GM18508 (cell line): ENCODE results near the gene GET3.
"Not testable (repeated sequence)": the region's sequence is repeated elsewhere in the genome, so short reads cannot be mapped to it uniquely, and the experiment has no call there.

Source experiments
- ATAC-seq: cut with Tn5 transposase; IDR thresholded peaks from one replicate; pipeline ENCODE4 v1.9.1; 2021; ENCODE audit warnings: moderate number of reproducible peaks; ENCODE audit not compliant: insufficient read depth, unreplicated experiment

GET3 gene

DNA sequence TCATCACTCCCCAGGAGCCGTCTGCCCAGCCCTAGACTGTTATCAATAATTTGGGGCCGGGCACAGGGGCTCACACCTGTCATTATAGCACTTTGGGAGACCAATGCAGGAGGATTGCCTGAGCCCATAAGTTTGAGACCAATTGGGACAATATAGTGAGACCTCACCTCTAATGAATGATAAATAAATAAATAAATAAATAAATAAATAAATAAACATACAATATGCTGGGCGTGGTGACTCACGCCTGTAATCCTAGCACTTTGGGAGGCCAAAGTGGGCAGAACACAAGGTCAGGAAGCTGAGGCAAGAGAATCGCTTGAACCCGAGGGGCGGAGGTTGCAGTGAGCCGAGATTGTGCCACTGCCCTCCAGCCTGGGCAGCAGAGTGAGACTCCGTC is 24.0 kb upstream of the GET3 start:
- ATAC-seq = not testable (repeated sequence)

DNA sequence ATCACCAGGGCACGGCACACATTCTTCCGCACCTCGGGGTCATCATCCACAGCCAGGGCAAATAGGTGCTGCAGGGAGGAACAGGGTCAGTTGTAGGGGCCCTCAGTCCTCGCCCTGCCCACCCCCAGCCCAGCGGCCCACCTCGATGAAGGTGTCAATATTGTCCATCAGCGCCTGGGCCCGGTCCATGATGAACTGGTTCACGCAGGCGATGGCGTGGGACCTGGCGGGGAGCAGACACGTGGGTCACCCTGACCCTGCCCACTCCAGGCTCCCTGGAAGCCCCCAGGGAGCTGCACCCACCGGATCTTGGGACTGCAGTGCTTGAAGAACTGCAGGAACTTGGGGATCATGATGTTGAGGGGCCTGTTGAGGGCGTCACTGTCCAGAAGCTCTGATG is 22.2 kb upstream of the GET3 start:
- ATAC-seq = no peak

DNA sequence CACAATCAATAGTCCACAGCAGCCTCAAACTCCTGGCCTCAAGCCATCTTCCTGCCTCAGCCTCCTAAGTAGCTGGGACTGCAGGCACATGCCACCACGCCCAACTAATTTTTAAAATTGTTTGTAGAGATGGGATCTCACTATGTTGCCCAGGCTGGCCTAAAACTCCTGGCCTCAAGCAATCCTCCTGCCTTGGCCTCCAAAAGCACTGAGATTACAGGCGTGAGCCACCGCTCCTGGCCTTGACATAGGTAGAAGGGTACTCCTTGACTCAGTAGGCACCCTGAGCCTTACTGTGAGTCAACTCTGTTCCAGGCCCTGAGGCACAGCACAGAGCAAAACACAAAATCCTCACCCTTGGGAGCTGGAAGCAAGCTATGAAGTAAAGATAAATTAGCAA is 21.4 kb upstream of the GET3 start:
- ATAC-seq = no peak

DNA sequence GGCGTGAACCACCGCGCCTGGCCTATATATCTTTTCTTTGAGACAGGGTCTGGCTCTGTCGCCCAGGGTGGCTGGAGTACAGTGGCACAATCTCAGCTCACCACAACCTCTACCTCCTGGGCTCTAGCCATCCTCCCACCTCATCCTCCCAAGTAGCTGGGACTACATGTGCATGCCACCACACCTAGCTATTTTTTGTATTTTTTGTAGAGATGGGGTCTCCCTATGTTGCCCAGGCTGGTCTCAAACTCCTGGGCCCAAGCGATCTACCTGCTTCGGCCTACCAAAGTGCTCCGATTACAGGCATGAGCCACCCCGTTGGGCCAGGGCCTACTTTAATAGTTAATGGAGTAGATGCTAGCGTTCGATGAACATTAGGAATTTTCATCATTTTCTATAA is 17.0 kb upstream of the GET3 start:
- no peak for ATAC-seq

DNA sequence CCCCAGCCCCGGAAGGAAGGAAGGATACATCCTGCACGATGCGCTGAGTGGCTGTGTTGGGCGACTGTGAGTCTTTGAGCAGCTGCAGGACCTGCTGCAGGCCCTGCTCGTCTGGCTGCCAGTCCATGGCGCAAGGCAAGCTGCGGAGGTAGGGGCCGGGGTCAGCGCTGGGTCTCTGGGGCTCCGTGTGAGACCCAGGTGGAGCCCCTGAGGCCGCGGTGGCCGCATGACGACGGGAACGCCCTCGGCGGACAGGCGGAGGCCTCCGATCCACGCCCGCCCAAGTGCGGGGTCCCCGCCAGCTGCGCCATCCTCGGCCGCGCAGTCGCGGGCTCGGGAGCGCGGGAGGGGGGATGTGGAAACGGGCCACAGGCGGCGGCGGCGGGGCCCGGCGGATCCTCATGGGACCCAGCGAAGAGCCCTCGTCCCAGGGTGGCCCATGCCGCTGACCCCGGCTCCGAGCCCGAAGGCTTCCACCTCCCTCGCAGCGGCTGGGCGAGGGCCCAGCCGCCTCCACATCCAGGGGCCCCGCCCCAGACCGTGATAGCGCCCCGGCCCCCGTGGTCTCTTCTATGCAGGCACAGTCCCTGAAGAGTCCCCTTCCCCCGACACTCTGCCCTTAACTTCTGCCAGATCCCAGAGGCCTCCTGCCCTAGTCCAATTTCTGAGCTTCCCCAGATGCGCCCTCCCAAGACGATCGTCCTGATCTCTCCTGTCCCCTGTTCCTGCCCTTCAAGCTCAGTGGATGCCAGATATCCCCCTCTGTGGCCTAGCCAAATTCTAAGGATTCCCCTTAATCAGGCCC is 16.2 kb upstream of the GET3 start:
- ATAC-seq = no peak

DNA sequence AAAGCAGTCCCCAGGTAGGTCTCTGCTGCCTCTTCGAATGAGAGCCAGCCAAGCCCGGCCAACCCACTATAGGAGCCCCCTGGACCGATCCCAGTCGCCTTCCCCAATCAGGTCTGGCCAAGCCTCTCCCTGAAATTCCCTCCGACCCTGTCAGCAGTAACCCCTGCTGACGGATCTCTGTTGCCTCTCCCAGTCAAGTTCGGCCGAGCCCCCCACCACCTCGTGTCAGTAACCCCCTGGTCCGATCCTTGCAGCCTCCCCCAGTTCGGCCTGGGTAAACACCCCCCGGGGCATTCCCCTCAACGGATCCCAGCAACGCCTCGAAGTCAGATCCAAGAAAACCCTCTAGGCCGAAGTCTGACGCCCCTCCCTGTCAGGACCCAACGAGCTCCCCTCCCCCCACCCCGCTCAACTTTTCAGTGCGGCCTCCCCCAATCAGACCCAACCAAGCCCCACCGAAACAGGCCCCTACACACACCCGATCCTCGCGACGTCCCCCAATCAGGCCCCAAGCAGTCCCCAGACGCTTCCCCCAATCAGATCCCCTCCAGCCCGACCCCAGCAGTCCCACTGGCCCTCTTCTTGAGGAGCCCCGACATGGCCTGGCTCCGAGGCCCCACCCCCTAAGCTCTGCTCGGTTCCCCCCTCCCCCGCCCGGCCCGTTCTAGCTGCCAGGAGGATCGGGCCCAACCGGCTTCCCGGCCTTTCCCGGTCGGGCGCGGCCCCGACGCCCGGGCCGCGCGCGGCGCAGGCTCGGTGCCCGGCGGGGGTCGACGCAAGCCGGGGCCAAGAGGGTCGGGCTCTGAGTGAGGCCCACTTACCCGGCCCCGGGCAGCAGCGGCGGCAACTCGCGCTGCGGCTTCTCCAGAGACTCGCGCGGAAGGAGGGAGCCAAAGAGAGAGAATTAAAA is 15.4 kb upstream of the GET3 start:
- no peak for ATAC-seq

DNA sequence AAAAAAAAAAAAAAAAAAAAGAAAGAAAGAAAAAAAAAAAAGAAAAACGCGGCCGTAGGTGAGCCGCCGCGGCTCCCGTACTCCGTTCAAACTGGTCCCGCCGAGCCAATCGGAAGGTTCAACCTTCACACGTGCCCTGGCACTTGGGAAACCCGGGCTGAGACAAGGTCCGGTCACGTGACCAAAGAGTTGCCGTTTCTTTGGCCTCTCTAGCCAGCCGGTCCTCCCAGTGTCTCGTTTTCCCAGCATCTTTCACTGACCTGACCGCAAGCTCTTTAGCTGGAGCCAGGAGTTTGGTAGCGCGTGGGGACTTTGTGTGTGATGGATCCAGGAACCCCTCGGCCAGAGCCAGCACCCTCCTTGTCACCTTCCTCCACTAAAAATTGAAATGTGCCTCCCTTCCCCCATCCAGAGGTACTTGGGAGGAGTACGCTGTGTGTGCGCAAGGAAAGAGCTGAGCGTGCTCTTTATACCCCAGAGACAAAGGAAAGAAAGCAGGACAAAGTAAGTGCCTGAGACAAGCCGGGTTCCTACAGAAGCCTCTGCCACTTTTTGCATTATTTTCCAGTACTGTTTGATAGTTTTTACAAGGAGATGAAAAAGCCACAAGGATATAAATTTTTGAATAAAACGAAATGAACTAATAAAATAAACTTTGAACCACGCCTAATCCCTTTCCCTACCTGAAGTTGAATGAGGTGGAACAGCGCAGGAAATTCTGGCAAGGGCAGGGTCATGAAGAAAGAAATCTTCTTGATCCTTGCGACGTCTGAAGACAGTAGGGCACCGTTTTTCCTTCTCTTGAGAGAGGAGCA is 14.5 kb upstream of the GET3 start:
- peak; percentile 72 for ATAC-seq

DNA sequence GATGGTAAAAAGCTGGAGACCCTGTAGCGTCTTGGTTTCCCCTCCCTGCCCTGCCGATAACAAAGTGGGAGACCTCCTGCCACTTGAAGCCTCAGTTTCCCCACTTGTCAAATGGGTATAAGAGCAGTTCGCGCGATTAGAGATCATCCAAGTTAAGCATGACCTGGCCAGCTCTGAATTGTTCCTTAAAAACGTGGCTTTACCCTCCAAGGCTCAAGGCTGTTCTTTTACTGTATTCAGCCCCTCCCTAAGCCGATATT is 14.0 kb upstream of the GET3 start:
- no peak for ATAC-seq

DNA sequence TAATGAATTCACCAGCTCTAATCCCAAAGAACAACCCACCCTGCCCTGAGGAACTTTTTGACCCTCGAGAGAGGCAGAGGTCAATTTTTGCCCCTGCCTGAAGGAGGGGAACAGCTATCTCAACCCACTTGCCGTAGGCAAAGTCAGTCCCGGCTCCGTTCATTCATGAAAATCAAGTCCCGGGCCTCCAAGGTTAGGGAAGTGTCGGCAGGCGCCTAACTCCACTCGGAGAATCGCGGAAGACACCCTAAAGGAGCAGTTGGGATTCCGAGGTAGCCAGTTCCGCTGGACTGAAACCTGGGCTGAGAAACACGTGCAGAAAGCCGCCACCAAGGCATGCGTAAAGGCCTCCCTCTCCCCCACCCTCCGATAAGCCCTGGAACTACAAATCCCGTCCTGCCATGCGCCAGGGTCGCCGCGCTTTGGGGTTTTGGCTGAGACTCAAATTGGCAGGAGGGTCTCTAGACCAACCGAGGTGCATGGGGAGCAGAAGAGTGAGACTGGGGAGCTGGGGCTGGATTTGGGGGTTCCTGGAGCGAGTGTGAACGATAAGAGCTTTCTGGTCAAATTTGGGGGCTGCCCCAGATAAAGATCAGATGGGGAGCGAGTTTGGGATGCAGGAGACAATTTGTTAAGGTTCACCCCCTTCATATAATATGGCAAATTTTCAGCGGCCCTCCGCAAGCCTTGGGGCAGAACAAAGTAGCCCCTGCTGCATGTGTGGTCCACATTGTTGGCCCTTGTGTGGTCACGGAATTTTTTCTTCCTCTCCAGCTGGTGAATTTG is 13.5 kb upstream of the GET3 start, which contains the start of gene TNPO2:
TSS of gene TNPO2 (minus strand) at position 292 of the 786 bp plus-strand sequence. CDS start 2,955 bp downstream, outside the sequence.
- no peak for ATAC-seq

DNA sequence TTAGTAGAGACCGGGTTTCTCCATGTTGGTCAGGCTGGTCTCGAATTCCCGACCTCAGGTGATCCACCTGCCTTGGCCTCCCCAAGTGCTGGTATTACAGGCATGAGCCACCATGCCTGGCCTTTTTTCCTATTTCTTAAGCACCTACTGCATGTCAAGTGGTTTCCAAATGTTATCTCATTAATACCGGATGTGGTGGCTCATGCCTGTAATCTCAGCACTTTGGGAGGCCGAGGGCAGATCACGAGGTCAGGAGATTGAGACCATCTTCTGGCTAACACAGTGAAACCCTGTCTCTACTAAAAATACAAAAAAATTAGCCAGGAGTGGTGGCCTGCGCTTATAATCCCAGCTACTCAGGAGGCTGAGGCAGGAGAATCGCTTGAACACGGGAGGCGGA is 11.7 kb upstream of the GET3 start:
- ATAC-seq = not testable (repeated sequence)

DNA sequence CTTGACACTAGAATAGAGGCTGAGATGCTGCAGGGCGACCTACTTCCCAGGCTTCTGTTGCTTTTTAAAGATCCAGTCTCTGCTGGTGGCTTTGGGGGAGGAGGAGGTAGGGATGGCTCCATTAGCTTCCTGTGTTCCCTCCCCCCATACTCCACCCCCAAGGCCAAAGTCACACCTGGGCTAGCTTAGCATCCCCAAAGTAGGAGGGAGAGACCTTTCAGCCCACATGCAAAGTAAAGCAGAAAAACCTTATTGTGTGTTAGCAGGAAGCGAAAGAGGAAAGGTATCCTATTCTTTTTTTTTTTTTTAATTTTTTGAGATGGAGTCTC is 10.3 kb upstream of the GET3 start:
- no peak for ATAC-seq

DNA sequence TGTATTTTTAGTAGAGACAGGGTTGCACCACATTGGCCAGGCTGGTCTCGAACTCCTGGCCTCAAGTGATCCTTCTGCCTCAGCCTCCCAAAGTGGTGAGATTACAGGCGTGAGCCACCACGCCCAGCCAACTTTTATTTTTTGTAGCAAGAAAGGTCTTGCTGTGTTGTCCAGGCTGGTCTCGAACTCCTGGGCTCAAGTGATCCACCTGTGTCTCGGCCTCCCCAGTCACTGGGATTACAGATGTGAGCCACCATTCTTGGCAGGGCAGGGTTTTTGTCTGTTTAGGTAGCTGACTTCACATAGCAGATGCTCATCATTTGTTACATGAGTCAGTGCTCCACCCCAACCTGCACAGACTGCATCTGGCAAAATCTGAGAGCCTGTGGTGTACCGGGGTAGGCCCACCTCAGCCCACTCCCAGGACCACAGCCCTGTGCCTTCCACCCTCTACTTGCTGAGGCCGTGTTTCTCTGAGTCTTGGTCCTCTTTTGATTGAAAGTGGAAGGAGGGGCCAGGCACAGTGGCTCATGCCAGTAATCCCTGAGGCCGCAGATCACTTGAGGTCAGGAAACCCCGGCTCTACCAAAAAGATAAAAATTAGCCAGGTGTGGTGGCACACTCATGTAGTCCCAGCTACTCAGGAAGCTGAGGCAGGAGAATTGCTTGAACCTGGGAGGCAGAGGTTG is 9.4 kb upstream of the GET3 start:
- no peak for ATAC-seq

DNA sequence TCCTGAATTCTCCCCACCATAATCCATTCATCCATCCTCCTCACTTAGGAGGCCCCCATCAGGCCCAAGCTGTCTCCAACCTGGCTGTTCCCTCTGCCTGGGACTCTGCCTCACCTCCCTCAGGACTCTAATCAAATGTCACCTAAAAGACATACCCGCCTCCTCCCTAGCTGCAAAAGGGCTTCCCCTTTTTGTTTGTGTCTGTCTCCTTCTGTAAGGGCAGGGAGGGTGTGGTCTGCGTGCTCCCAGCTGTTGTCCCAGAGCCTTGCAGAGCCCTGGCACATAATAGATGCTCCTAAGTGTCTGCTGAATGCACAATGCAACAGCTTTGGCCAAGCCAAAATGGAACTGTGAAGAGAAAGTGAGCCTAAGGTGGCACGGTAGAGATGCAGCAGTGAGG is 7.2 kb upstream of the GET3 start:
- no peak for ATAC-seq

DNA sequence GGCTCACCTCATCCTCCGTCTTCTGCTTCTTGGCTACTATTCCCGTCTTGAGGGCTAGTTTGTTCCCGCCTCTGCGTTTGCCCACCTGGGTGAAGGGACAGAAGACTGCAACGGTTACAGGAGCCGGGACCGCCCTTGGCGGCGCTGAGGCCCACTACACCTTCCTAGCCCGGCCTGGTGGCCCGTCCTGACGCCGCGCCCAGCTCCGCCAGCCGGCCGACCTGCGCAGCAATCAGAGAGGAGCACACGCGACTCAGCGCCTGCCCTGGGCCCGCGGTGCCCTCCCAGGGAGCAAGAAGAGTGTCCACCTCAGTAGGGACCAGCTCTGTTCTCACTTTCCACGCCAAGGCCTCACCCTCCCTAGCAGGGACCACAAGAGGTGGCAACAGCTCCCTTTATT is 6.0 kb upstream of the GET3 start:
- no peak for ATAC-seq

DNA sequence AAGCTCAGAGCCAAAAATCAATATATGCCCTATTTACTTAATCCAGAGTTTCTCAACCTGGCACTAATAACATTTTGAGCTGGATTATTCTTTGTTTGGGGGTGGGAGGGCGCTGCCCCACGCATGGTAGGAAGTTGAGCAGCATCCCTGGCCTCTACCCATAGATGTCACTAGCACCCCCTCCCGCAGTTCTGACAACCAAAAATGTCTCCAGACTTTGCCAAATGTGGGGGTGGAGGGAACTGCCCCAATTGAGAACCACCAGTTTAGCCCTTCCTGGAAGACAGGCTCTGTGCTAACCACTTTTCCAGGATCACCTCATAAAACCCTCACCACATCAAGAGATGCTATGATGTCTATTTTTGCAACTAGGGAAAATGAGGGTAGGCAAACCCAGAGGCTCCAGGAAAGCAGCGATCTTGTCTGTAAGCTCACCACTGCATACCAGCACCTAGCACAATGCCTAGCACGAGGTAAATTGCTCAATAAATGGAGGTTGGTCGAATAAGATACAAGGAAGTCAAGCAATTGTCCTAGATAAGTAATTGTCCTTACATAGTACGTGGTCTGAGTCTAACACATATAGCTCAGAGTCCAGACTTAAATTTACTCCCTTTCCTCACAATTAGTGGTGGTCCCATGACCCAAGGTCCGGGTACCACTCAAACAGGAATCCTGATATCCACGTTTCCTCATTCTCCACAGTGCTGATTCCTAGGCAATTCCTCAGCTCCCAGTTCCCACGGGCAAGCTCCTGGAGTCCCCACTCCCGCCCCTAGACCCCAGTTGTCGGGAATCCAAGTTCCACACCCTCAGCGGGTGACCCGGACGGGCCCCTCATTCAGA is 3.7 kb upstream of the GET3 start:
- ATAC-seq = no peak

DNA sequence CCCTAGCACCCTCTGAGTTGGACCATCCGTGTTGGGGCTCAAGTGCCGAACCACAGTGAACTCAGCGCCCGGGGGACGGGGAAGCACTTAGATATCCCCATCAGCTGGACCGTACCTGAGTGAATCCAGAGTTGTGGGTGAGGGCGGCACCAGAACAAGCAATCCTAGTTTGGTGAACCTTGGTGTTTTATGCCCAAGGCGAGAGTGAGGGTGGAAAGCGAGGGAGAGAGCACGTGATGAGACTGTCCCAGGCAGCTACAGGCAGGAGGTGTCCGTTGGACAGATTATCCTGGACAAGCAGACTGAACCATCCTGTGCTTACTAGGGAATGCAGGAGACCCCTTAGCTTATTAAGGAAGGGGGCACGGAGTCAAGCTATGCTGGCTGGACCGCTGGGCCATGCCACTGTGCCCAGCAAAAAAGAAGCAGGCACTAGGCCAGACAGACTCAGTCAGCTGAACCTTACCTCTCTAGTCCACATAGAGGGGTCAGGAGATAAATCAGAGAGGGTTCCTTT is 596 bp downstream of the GET3 start:
- no peak for ATAC-seq

DNA sequence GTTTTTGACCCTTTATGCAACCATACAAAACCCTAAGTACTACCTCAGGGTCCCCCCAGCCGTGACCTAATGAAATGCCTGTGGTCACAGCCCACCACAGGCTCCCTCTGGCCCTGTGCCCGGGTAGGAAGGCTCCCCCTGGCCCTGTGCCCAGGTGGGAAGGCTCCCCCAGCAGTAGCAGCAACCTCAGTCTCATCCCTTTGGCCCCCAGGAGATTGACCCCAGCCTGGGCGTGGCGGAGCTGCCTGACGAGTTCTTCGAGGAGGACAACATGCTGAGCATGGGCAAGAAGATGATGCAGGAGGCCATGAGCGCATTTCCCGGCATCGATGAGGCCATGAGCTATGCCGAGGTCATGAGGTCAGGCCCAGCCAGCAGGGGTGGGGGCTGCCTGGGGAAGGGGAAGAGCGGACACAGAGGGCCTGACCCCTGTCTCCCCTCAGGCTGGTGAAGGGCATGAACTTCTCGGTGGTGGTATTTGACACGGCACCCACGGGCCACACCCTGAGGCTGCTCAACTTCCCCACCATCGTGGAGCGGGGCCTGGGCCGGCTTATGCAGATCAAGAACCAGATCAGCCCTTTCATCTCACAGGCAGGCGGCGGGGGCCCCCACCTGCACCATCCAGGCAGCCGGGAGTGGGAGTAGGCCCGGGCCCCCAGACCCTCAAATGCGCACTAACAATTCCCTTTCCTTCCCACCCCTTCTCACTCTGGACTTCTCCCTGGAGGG is 8.0 kb downstream of the GET3 start:
- ATAC-seq = no peak

DNA sequence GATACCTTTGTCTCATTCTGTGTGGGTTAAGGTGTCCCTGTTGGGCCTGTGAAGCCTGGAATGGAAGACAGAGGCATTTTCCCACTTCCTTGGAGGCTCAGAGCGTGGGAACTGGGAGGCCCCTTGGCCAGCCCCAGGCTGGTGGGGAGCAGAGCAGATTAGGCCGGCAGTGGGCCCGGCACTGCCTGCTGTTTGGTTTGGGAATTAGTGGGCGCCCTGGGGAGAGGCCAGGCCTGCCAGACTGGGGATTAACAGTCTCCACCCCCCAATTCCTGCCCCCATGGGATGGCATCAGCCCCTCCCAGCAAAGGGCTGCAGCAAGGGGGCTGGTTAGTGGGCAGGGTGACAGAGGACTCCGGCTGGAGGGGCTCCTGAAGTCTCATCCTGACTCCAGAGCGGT is 11.2 kb downstream of the GET3 start:
- ATAC-seq = no peak
